Astrocyte (in vitro differentiated cells and primary cell): Measurements from ENCODE around the gene UPF3A.

Experiments used
- EZH2 ChIP-seq: IDR thresholded peaks from 2 replicates; pipeline ENCODE4 v1.6.1; 2012; ENCODE audit warnings: mild to moderate bottlenecking, low read length, inconsistent platforms; ENCODE audit not compliant: insufficient read depth
- TF ChIP-seq, protein P1 (sequence below): IDR thresholded peaks from 2 replicates; pipeline ENCODE4 v1.5.1; 2011; ENCODE audit warnings: low read depth, mild to moderate bottlenecking, inconsistent platforms, low read length, moderate library complexity; ENCODE audit not compliant: insufficient read depth

DNA sequence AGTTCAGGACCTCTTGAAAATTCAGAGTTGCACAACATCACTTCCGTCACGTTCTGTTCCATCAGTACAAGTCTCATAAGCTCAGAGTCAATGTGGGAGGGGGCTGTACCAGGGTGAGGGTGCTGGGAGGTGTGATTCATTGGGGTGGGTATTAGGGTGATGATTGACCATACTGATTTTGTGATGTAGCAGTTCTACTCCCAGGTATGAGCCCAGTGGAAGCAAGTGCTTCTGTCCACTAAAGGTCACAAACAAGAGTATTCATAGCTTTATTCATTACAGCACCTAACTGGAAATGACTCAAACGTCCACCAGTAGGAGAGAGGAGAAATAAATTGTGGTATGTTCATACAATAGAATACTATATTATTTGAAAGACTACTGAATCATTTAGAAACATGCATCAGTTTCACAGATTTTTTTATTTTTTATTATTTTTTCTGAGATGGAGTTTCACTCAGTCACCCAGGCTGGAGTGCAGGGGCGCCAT is 12.1 kb upstream of the UPF3A start:
- TF ChIP-seq, protein P1, sequence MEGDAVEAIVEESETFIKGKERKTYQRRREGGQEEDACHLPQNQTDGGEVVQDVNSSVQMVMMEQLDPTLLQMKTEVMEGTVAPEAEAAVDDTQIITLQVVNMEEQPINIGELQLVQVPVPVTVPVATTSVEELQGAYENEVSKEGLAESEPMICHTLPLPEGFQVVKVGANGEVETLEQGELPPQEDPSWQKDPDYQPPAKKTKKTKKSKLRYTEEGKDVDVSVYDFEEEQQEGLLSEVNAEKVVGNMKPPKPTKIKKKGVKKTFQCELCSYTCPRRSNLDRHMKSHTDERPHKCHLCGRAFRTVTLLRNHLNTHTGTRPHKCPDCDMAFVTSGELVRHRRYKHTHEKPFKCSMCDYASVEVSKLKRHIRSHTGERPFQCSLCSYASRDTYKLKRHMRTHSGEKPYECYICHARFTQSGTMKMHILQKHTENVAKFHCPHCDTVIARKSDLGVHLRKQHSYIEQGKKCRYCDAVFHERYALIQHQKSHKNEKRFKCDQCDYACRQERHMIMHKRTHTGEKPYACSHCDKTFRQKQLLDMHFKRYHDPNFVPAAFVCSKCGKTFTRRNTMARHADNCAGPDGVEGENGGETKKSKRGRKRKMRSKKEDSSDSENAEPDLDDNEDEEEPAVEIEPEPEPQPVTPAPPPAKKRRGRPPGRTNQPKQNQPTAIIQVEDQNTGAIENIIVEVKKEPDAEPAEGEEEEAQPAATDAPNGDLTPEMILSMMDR, result no peak
- no peak for TF ChIP-seq EZH2
